K562 (cell line): ENCODE results near the gene BCAS3. TPM values are rescaled to one million over a fixed set of nuclear protein-coding genes. Genes with fewer than 3 reads are reported as not detected.

ENCODE experiments used
- ARID2 ChIP-seq: fragments of 450-650 bp; IDR thresholded peaks from 2 replicates; pipeline ENCODE4 v1.6.1; 2017; ENCODE audit warnings: antibody characterized with exemption, mild to moderate bottlenecking
- ASH1L ChIP-seq: fragments of 450-650 bp; IDR thresholded peaks from 2 replicates; pipeline ENCODE4 v1.6.1; 2018; ENCODE audit warnings: borderline replicate concordance, mild to moderate bottlenecking, low read depth; ENCODE audit not compliant: partially characterized antibody
- CC2D1A ChIP-seq: fragments of 450-650 bp; IDR thresholded peaks from 2 replicates; pipeline ENCODE4 v1.6.1; 2017; ENCODE audit warnings: mild to moderate bottlenecking
- CREB1 ChIP-seq, 2 experiments: sonication (generic) in 1 of 2; formaldehyde crosslinking in 1 of 2; IDR thresholded peaks; 2 replicates each; pipeline versions ENCODE4 v1.6.1 to v1.8.0; 2012 to 2022; ENCODE audit warnings: inconsistent platforms in 1 of 2, mild to moderate bottlenecking in 1 of 2, missing genetic modification reagents in 1 of 2, moderate library complexity in 1 of 2
- GATA2 ChIP-seq: sonication (generic); formaldehyde crosslinking; IDR thresholded peaks from 2 replicates; pipeline ENCODE4 v1.4.0; 2020; ENCODE audit warnings: mild to moderate bottlenecking, missing genetic modification reagents
- HCFC1 ChIP-seq: IDR thresholded peaks from 2 replicates; pipeline ENCODE4 v1.6.1; 2012; ENCODE audit warnings: low read depth, low read length, improper control_type of control experiment
- HLTF ChIP-seq: fragments of 450-650 bp; IDR thresholded peaks from 2 replicates; pipeline ENCODE4 v1.6.1; 2016
- HMBOX1 ChIP-seq: sonication (generic); IDR thresholded peaks from 2 replicates; pipeline ENCODE4 v1.6.1; 2016
- ILK ChIP-seq: fragments of 450-650 bp; IDR thresholded peaks from 2 replicates; pipeline ENCODE4 v1.6.1; 2016; ENCODE audit warnings: missing genetic modification characterization, low read depth, mild to moderate bottlenecking, missing compliant biosample characterization, moderate library complexity, borderline replicate concordance
- KLF1 ChIP-seq: fragments of 450-650 bp; IDR thresholded peaks from 2 replicates; pipeline ENCODE4 v1.6.1; 2016; ENCODE audit warnings: missing genetic modification characterization, missing compliant biosample characterization
- MAFK ChIP-seq: IDR thresholded peaks from 2 replicates; pipeline ENCODE4 v1.6.1; 2011; ENCODE audit warnings: low read length, improper control_type of control experiment
- MXD1 ChIP-seq: fragments of 250-450 bp; sonication (Bioruptor Pico); IDR thresholded peaks from 2 replicates; pipeline ENCODE4 v1.8.0; 2021; ENCODE audit warnings: borderline replicate concordance, mild to moderate bottlenecking, moderate library complexity; ENCODE audit not compliant: poor library complexity, severe bottlenecking
- NR2C2 ChIP-seq, 2 experiments: fragments of 200-800 bp in 1 of 2; sonication (Bioruptor generic) in 1 of 2; sonication (generic) in 1 of 2; formaldehyde crosslinking in 1 of 2; IDR thresholded peaks; 2 replicates each; pipeline versions ENCODE4 v1.6.1 to v1.8.0; 2016 to 2022; ENCODE audit warnings: mild to moderate bottlenecking in 1 of 2, missing compliant biosample characterization in 1 of 2, missing genetic modification characterization in 1 of 2, missing genetic modification reagents in 1 of 2
- SP2 ChIP-seq: IDR thresholded peaks from 2 replicates; pipeline ENCODE4 v1.6.1; 2011; ENCODE audit warnings: mild to moderate bottlenecking, low read depth, low read length, moderate library complexity; ENCODE audit not compliant: poor library complexity, severe bottlenecking; ENCODE audit errors: extremely low read depth
- TAL1 ChIP-seq: fragments of 450-650 bp; IDR thresholded peaks from 2 replicates; pipeline ENCODE4 v1.6.1; 2016; ENCODE audit warnings: mild to moderate bottlenecking
- TOE1 ChIP-seq, 2 experiments: fragments of 450-650 bp in 1 of 2; sonication (generic) in 1 of 2; formaldehyde crosslinking in 1 of 2; IDR thresholded peaks; 2 replicates each; pipeline versions ENCODE4 v1.7.1 to v1.8.0; 2016 to 2022; ENCODE audit warnings: borderline replicate concordance in 2 of 2, mild to moderate bottlenecking in 2 of 2, antibody characterized with exemption in 1 of 2, inconsistent platforms in 1 of 2, low read depth in 1 of 2, missing genetic modification reagents in 1 of 2, moderate library complexity in 1 of 2
- XRCC5 ChIP-seq: fragments of 200-400 bp; formaldehyde crosslinking; IDR thresholded peaks from 2 replicates; pipeline ENCODE4 v1.6.1; 2017; ENCODE audit warnings: low read depth, mild to moderate bottlenecking, low read length
- polyA plus RNA-seq, 8 experiments: library from polyadenylated mRNA; depleted of rRNA in 4 of 8; stranded (reverse) in 5 of 8; unstranded in 3 of 8; fragments of >200 nt; fragmentation: Nextera tagmentation in 2 of 8; fragmentation: Illumina TruSeq in 1 of 8; extraction: Ambion mirVana in 2 of 8; extraction: Trizol in 1 of 8; gene quantifications; 2 replicates each; pipeline versions ENCODE4 v1.2.1 to v1.2.3, GENCODE V29; 2011 to 2014; ENCODE audit warnings: inconsistent platforms in 1 of 8, missing spikeins in 1 of 8
- total RNA-seq, 7 experiments: library from RNA; depleted of rRNA in 6 of 7; stranded (reverse); fragments of >200 nt in 6 of 7; fragmentation: Illumina TruSeq in 2 of 7; extraction: Trizol in 2 of 7; gene quantifications; 2 replicates each; pipeline versions ENCODE4 v1.2.1 to v1.2.3, GENCODE V29; 2011 to 2021; ENCODE audit warnings: low replicate concordance in 1 of 7
- TF ChIP-seq, protein P1 (sequence below): sonication (generic); formaldehyde crosslinking; IDR thresholded peaks from 2 replicates; pipeline ENCODE4 v1.8.1; 2022; ENCODE audit warnings: missing genetic modification reagents
- TF ChIP-seq, protein P2 (sequence below), 3 experiments: fragments of 200-800 bp in 1 of 3; fragments of 250-450 bp in 1 of 3; fragments of 450-650 bp in 1 of 3; sonication (Bioruptor Pico) in 1 of 3; sonication (Bioruptor generic) in 1 of 3; formaldehyde crosslinking in 1 of 3; IDR thresholded peaks; 2 replicates each; pipeline versions ENCODE4 v1.6.1 to v1.8.0; 2016 to 2022; ENCODE audit warnings: mild to moderate bottlenecking in 2 of 3, missing genetic modification characterization in 2 of 3, missing compliant biosample characterization in 1 of 3, moderate library complexity in 1 of 3

The BCAS3 gene
- total and polyA plus RNA-seq, 9 of the 15 experiments (the other 6 are each of a cell fraction or from before 2014, with no cell fraction given): 1.9 to 5.5 (median 3.5) TPM

DNA sequence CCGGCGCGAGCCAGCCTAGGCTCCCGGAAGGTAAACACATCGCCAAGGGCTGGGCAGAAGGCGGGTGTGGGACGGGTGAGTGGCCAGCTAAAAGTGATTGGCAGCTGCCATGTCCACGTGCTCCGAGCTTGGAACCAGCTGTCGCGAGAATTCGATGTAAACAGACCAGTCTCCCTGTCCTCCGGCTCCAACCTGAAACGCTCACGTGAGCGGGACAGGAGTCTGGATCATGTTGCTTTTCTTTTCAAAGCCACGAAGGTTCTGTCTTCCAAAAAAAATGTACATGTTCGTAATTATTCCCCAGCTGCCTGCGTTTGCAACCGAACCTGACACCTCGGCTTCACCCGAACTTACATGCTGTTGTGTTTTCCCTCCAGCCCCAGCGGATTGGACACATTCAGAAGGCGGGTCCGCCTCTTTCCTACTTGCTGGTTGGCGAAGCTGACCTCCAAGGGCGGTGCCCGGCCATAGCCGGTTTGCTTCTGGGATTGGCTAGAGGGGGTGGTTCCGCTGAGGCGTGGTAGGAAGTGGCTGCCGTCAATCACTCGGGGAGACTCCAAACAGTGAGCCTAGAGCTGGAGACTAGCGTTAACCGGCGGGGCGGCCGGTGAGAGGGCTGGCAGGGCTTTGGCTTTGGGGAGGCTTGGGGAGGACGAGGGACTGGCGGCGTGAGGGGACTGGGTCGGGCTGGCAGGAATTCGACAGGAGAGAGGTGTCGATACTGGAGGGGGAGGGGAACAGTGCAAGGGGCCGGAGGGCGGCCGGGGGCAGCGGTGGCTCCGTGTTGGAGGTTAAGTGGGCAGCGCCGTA, at the start of gene BCAS3 (continued):
- TF ChIP-seq MXD1 (CRISPR knock-in tag): peak; percentile 7
- peak; percentile 83 for TF ChIP-seq HLTF
- TF ChIP-seq, protein P1, sequence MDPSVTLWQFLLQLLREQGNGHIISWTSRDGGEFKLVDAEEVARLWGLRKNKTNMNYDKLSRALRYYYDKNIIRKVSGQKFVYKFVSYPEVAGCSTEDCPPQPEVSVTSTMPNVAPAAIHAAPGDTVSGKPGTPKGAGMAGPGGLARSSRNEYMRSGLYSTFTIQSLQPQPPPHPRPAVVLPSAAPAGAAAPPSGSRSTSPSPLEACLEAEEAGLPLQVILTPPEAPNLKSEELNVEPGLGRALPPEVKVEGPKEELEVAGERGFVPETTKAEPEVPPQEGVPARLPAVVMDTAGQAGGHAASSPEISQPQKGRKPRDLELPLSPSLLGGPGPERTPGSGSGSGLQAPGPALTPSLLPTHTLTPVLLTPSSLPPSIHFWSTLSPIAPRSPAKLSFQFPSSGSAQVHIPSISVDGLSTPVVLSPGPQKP (CRISPR knock-in tag): no peak
- peak; percentile 66; the same call in 1 of the 2 replicates for TF ChIP-seq HCFC1
- peak; percentile 46 for TF ChIP-seq CREB1 (IDR thresholded peaks at IDR 0.05)
- peak; percentile 62; the same call in 1 of the 2 replicates for TF ChIP-seq CREB1 (CRISPR knock-in tag; IDR thresholded peaks at IDR 0.05)
- TF ChIP-seq TAL1: no peak
- no peak for TF ChIP-seq MAFK
- TF ChIP-seq ASH1L: peak; percentile 97
- TF ChIP-seq, protein P2, sequence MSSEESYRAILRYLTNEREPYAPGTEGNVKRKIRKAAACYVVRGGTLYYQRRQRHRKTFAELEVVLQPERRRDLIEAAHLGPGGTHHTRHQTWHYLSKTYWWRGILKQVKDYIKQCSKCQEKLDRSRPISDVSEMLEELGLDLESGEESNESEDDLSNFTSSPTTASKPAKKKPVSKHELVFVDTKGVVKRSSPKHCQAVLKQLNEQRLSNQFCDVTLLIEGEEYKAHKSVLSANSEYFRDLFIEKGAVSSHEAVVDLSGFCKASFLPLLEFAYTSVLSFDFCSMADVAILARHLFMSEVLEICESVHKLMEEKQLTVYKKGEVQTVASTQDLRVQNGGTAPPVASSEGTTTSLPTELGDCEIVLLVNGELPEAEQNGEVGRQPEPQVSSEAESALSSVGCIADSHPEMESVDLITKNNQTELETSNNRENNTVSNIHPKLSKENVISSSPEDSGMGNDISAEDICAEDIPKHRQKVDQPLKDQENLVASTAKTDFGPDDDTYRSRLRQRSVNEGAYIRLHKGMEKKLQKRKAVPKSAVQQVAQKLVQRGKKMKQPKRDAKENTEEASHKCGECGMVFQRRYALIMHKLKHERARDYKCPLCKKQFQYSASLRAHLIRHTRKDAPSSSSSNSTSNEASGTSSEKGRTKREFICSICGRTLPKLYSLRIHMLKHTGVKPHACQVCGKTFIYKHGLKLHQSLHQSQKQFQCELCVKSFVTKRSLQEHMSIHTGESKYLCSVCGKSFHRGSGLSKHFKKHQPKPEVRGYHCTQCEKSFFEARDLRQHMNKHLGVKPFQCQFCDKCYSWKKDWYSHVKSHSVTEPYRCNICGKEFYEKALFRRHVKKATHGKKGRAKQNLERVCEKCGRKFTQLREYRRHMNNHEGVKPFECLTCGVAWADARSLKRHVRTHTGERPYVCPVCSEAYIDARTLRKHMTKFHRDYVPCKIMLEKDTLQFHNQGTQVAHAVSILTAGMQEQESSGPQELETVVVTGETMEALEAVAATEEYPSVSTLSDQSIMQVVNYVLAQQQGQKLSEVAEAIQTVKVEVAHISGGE (CRISPR knock-in tag; IDR thresholded peaks at IDR 0.05): peak in 1 of 3 experiments; percentile 94; a peak in 2 of 6 replicates
- TF ChIP-seq ARID2: peak; percentile 49; the same call in 1 of the 2 replicates
- TF ChIP-seq CC2D1A: 0 out of 2 replicates have a peak, but pooled peaks have one; percentile 8
- TF ChIP-seq NR2C2 (CRISPR knock-in tag; IDR thresholded peaks at IDR 0.05): peak; percentile 91
- peak; percentile 99 for TF ChIP-seq NR2C2 (tag; IDR thresholded peaks at IDR 0.05)
- no peak for TF ChIP-seq GATA2
- TF ChIP-seq TOE1 (IDR thresholded peaks at IDR 0.05; ENCODE audit: borderline replicate concordance): 0 out of 2 replicates have a peak, but pooled peaks have one; percentile 36
- TF ChIP-seq TOE1 (CRISPR knock-in tag; IDR thresholded peaks at IDR 0.05; ENCODE audit: borderline replicate concordance, low read depth): 0 out of 2 replicates have a peak, but pooled peaks have one; percentile 10
- TF ChIP-seq ILK (tag): no peak
- peak; percentile 48; the same call in 1 of the 2 replicates for TF ChIP-seq HMBOX1
- no peak; the same call in 1 of the 2 replicates for TF ChIP-seq XRCC5
- TF ChIP-seq KLF1 (tag): peak; percentile 72; the same call in 1 of the 2 replicates
- TF ChIP-seq SP2: peak; percentile 91
